Fibroblast of pulmonary artery (primary cell): ENCODE results near the gene RIIAD1.

Experiments used
- DNase-seq: peaks from one replicate; pipeline ENCODE4 v3.0.0-alpha.2; 2010; ENCODE audit warnings: low read depth
- H3K4me3 ChIP-seq: replicated peaks from 2 replicates; pipeline ENCODE4 v1.5.1; 2011; ENCODE audit warnings: low read depth, mild to moderate bottlenecking, control low read depth, low read length, moderate library complexity
- CTCF ChIP-seq: IDR thresholded peaks from 2 replicates; pipeline ENCODE4 v1.5.1; 2011; ENCODE audit warnings: mild to moderate bottlenecking, control low read depth, low read length, inconsistent platforms; ENCODE audit errors: missing control alignments

Gene RIIAD1

GRCh38 chr1:151715726-151716404 lies 5.5 kb upstream of the RIIAD1 start:
- H3K4me3 ChIP-seq: no peak overlapping the region
- TF ChIP-seq CTCF: no peak
- DNase-seq: no peak

- TF ChIP-seq CTCF: no peak
- no peak for DNase-seq
- H3K4me3 ChIP-seq: no peak overlapping the region
These were observed 4.9 kb upstream of the RIIAD1 start for GRCh38 chr1:151716405-151716762.

- TF ChIP-seq CTCF: no peak
- peak; percentile 15 for DNase-seq
- H3K4me3 ChIP-seq: no peak within 1 kb of the TSS
These were observed 4.3 kb upstream of the RIIAD1 start, which contains the start of gene CELF3 for GRCh38 chr1:151716771-151717631. TSS of gene CELF3 (minus strand) at chr1:151716803. CDS start at chr1:151716020, 783 bp downstream.

GRCh38 chr1:151718011-151718431 lies 3.3 kb upstream of the RIIAD1 start:
- peak; percentile 30 for DNase-seq
- no peak for TF ChIP-seq CTCF
- no peak overlapping the region for H3K4me3 ChIP-seq

- no peak for DNase-seq
- TF ChIP-seq CTCF: no peak
- no peak overlapping the region for H3K4me3 ChIP-seq
These were observed 2.7 kb upstream of the RIIAD1 start for GRCh38 chr1:151718666-151719065.

- DNase-seq: no peak
- H3K4me3 ChIP-seq: no peak overlapping the region
- TF ChIP-seq CTCF: no peak
These were observed 1.2 kb upstream of the RIIAD1 start for GRCh38 chr1:151720125-151720524.
